ENCODE data around the gene U2AF2.

GRCh38 chr19:55615543-55616394, 39.1 kb upstream of the U2AF2 start:
- TF ChIP-seq POLR2A (IDR thresholded peaks at IDR 0.05), result no peak
- no peak for TF ChIP-seq CTCF (IDR thresholded peaks at IDR 0.05)
- no peak for TF ChIP-seq EP300 (IDR thresholded peaks at IDR 0.05)
